ENCODE results near the gene OPA3.
A peak's percentile ranks its signal among the peaks of the same experiment; 100 is the strongest.
"Not testable (repeated sequence)": the region's sequence is repeated elsewhere in the genome, so short reads cannot be mapped to it uniquely, and the experiment has no call there.

OPA3 gene

GRCh38 chr19:45517641-45518468 lies 66.7 kb downstream of the OPA3 start:
- no peak for DNase-seq

- DNase-seq, result no peak
These were observed 67.4 kb downstream of the OPA3 start for GRCh38 chr19:45517238-45517637.

GRCh38 chr19:45515807-45516401 lies 68.7 kb downstream of the OPA3 start:
- DNase-seq, result no peak

GRCh38 chr19:45515081-45515624 lies 69.4 kb downstream of the OPA3 start:
- peak; percentile 93 for DNase-seq

- DNase-seq, result peak; percentile 72
These were observed 70.1 kb downstream of the OPA3 start for GRCh38 chr19:45514376-45515051.

GRCh38 chr19:45512881-45513483 lies 71.6 kb downstream of the OPA3 start:
- DNase-seq, result no peak

GRCh38 chr19:45511074-45511473 lies 73.5 kb downstream of the OPA3 start:
- no peak for DNase-seq

- not testable (repeated sequence) for DNase-seq
These were observed 74.2 kb downstream of the OPA3 start for GRCh38 chr19:45510352-45510751.

- DNase-seq, result no peak
These were observed 74.9 kb downstream of the OPA3 start for GRCh38 chr19:45509692-45510015.

GRCh38 chr19:45508861-45509691 lies 75.5 kb downstream of the OPA3 start:
- DNase-seq, result peak; percentile 85

GRCh38 chr19:45508417-45508860 lies 76.2 kb downstream of the OPA3 start:
- DNase-seq, result no peak

GRCh38 chr19:45507872-45508416 lies 76.7 kb downstream of the OPA3 start:
- DNase-seq, result no peak

- peak; percentile 79 for DNase-seq
These were observed 77.4 kb downstream of the OPA3 start, which contains the start of gene VASP for GRCh38 chr19:45506989-45507871. VASP (plus strand) TSS chr19:45507479; CDS start chr19:45507772, 293 bp downstream.

- peak; percentile 73 for DNase-seq
These were observed 78.2 kb downstream of the OPA3 start for GRCh38 chr19:45506246-45506988.

GRCh38 chr19:45505996-45506245 lies 78.7 kb downstream of the OPA3 start:
- no peak for DNase-seq

- no peak for DNase-seq
These were observed 79.2 kb downstream of the OPA3 start for GRCh38 chr19:45505151-45505995.

- no peak for DNase-seq
These were observed 80.7 kb downstream of the OPA3 start for GRCh38 chr19:45503909-45504308.

- DNase-seq, result no peak
These were observed 82.5 kb downstream of the OPA3 start for GRCh38 chr19:45502111-45502510.

- DNase-seq, result no peak
These were observed 82.9 kb downstream of the OPA3 start for GRCh38 chr19:45501730-45502014.
